HEK293 (cell line): ENCODE data around the gene ZBTB48.
A peak's percentile ranks its signal among the peaks of the same experiment; 100 is the strongest.

Source experiments
- ATF2 ChIP-seq: fragments of 450-650 bp; formaldehyde crosslinking; IDR thresholded peaks from 2 replicates; pipeline ENCODE4 v1.5.1; 2016; ENCODE audit warnings: missing biosample characterization, missing genetic modification characterization, low read depth
- BCL6B ChIP-seq: fragments of 450-650 bp; formaldehyde crosslinking; IDR thresholded peaks from 2 replicates; pipeline ENCODE4 v1.5.1; 2017; ENCODE audit warnings: missing biosample characterization, missing genetic modification characterization
- EGR2 ChIP-seq: fragments of 450-650 bp; formaldehyde crosslinking; IDR thresholded peaks from 2 replicates; pipeline ENCODE4 v1.5.1; 2016; ENCODE audit warnings: low read depth, missing biosample characterization, missing genetic modification characterization
- GLI4 ChIP-seq: fragments of 450-650 bp; formaldehyde crosslinking; IDR thresholded peaks from 2 replicates; pipeline ENCODE4 v1.5.1; 2016; ENCODE audit warnings: missing biosample characterization, missing genetic modification characterization
- KLF10 ChIP-seq: fragments of 450-650 bp; IDR thresholded peaks from 2 replicates; pipeline ENCODE4 v1.5.1; 2018; ENCODE audit warnings: missing biosample characterization, mild to moderate bottlenecking, missing genetic modification characterization
- KLF16 ChIP-seq: fragments of 450-650 bp; formaldehyde crosslinking; IDR thresholded peaks from 2 replicates; pipeline ENCODE4 v1.5.1; 2017; ENCODE audit warnings: missing biosample characterization, missing genetic modification characterization
- KLF7 ChIP-seq: fragments of 450-650 bp; formaldehyde crosslinking; IDR thresholded peaks from 2 replicates; pipeline ENCODE4 v1.5.1; 2016; ENCODE audit warnings: missing biosample characterization, missing genetic modification characterization, borderline replicate concordance
- KLF8 ChIP-seq: fragments of 450-650 bp; formaldehyde crosslinking; IDR thresholded peaks from 2 replicates; pipeline ENCODE4 v1.5.1; 2016; ENCODE audit warnings: missing biosample characterization, missing genetic modification characterization
- KLF9 ChIP-seq: fragments of 450-650 bp; formaldehyde crosslinking; IDR thresholded peaks from 2 replicates; pipeline ENCODE4 v1.5.1; 2016; ENCODE audit warnings: missing biosample characterization, missing genetic modification characterization, low read depth
- SP2 ChIP-seq: fragments of 450-650 bp; formaldehyde crosslinking; IDR thresholded peaks from 2 replicates; pipeline ENCODE4 v1.5.1; 2016; ENCODE audit warnings: missing biosample characterization, missing genetic modification characterization
- TCF7L2 ChIP-seq: IDR thresholded peaks from 2 replicates; pipeline ENCODE4 v1.6.1; 2011; ENCODE audit warnings: low read depth, mild to moderate bottlenecking, inconsistent platforms, low read length, moderate library complexity, borderline replicate concordance
- ZEB2 ChIP-seq: fragments of 450-650 bp; formaldehyde crosslinking; IDR thresholded peaks from 2 replicates; pipeline ENCODE4 v1.5.1; 2016; ENCODE audit warnings: missing biosample characterization, missing genetic modification characterization
- ZIC2 ChIP-seq: fragments of 450-650 bp; formaldehyde crosslinking; IDR thresholded peaks from 2 replicates; pipeline ENCODE4 v1.5.1; 2016; ENCODE audit warnings: missing biosample characterization, missing genetic modification characterization
- ZNF155 ChIP-seq: fragments of 450-650 bp; formaldehyde crosslinking; IDR thresholded peaks from 2 replicates; pipeline ENCODE4 v1.5.1; 2016; ENCODE audit warnings: missing biosample characterization, missing genetic modification characterization
- ZNF2 ChIP-seq: fragments of 450-650 bp; formaldehyde crosslinking; IDR thresholded peaks from 2 replicates; pipeline ENCODE4 v1.5.1; 2016; ENCODE audit warnings: missing biosample characterization, missing genetic modification characterization
- ZNF274 ChIP-seq, 2 experiments: fragments of 200-500 bp in 1 of 2; fragments of 450-650 bp in 1 of 2; sonication (Bioruptor generic) in 1 of 2; formaldehyde crosslinking in 1 of 2; IDR thresholded peaks; 2 replicates each; pipeline versions ENCODE4 v1.5.1 to v1.6.1; 2014 to 2016; ENCODE audit warnings: borderline replicate concordance in 1 of 2, inconsistent platforms in 1 of 2, low read length in 1 of 2, missing biosample characterization in 1 of 2, missing genetic modification characterization in 1 of 2
- ZNF302 ChIP-seq: fragments of 450-650 bp; formaldehyde crosslinking; IDR thresholded peaks from 2 replicates; pipeline ENCODE4 v1.5.1; 2016; ENCODE audit warnings: missing biosample characterization, missing genetic modification characterization, low read depth
- ZNF354C ChIP-seq: fragments of 450-650 bp; formaldehyde crosslinking; IDR thresholded peaks from 2 replicates; pipeline ENCODE4 v1.5.1; 2016; ENCODE audit warnings: missing biosample characterization, missing genetic modification characterization, low read depth, borderline replicate concordance
- ZNF37A ChIP-seq: fragments of 450-650 bp; IDR thresholded peaks from 2 replicates; pipeline ENCODE4 v1.5.1; 2018; ENCODE audit warnings: missing biosample characterization, missing genetic modification characterization
- ZNF423 ChIP-seq: fragments of 450-650 bp; formaldehyde crosslinking; IDR thresholded peaks from 2 replicates; pipeline ENCODE4 v1.5.1; 2016; ENCODE audit warnings: missing biosample characterization, missing genetic modification characterization
- ZNF426 ChIP-seq: fragments of 450-650 bp; formaldehyde crosslinking; IDR thresholded peaks from 2 replicates; pipeline ENCODE4 v1.5.1; 2017; ENCODE audit warnings: missing biosample characterization, missing genetic modification characterization, mild to moderate bottlenecking, inconsistent platforms, moderate library complexity
- ZNF510 ChIP-seq: fragments of 450-650 bp; formaldehyde crosslinking; IDR thresholded peaks from 2 replicates; pipeline ENCODE4 v1.5.1; 2018; ENCODE audit warnings: mild to moderate bottlenecking, missing genetic modification characterization, missing biosample characterization; ENCODE audit not compliant: insufficient replicate concordance
- ZNF561 ChIP-seq: fragments of 450-650 bp; IDR thresholded peaks from 2 replicates; pipeline ENCODE4 v1.5.1; 2018; ENCODE audit warnings: missing biosample characterization, missing genetic modification characterization, borderline replicate concordance
- ZNF600 ChIP-seq: fragments of 450-650 bp; formaldehyde crosslinking; IDR thresholded peaks from 2 replicates; pipeline ENCODE4 v1.5.1; 2016; ENCODE audit warnings: missing biosample characterization, missing genetic modification characterization
- ZNF677 ChIP-seq: fragments of 450-650 bp; IDR thresholded peaks from 2 replicates; pipeline ENCODE4 v1.5.0; 2018; ENCODE audit warnings: missing biosample characterization, mild to moderate bottlenecking, missing genetic modification characterization, moderate library complexity
- ZNF777 ChIP-seq: fragments of 450-650 bp; formaldehyde crosslinking; IDR thresholded peaks from 2 replicates; pipeline ENCODE4 v1.5.1; 2017; ENCODE audit warnings: missing biosample characterization, missing genetic modification characterization, borderline replicate concordance
- ZNF785 ChIP-seq: fragments of 450-650 bp; formaldehyde crosslinking; IDR thresholded peaks from 2 replicates; pipeline ENCODE4 v1.5.1; 2016; ENCODE audit warnings: missing biosample characterization, missing genetic modification characterization
- TF ChIP-seq, protein P1 (sequence below): fragments of 450-650 bp; formaldehyde crosslinking; IDR thresholded peaks from 2 replicates; pipeline ENCODE4 v1.5.1; 2016; ENCODE audit warnings: missing biosample characterization, missing genetic modification characterization
- TF ChIP-seq, protein P2 (sequence below): fragments of 450-650 bp; formaldehyde crosslinking; IDR thresholded peaks from 2 replicates; pipeline ENCODE4 v1.5.1; 2016; ENCODE audit warnings: missing biosample characterization, missing genetic modification characterization
- TF ChIP-seq, protein P3 (sequence below): fragments of 450-650 bp; formaldehyde crosslinking; conservative IDR thresholded peaks from 2 replicates; pipeline ENCODE4 v1.5.1; 2016; ENCODE audit warnings: low read depth, missing biosample characterization, missing genetic modification characterization

The ZBTB48 gene

GRCh38 chr1:6601049-6601922 lies 21.5 kb downstream of the ZBTB48 start (continued):
- no peak for TF ChIP-seq ATF2
- TF ChIP-seq, protein P1, sequence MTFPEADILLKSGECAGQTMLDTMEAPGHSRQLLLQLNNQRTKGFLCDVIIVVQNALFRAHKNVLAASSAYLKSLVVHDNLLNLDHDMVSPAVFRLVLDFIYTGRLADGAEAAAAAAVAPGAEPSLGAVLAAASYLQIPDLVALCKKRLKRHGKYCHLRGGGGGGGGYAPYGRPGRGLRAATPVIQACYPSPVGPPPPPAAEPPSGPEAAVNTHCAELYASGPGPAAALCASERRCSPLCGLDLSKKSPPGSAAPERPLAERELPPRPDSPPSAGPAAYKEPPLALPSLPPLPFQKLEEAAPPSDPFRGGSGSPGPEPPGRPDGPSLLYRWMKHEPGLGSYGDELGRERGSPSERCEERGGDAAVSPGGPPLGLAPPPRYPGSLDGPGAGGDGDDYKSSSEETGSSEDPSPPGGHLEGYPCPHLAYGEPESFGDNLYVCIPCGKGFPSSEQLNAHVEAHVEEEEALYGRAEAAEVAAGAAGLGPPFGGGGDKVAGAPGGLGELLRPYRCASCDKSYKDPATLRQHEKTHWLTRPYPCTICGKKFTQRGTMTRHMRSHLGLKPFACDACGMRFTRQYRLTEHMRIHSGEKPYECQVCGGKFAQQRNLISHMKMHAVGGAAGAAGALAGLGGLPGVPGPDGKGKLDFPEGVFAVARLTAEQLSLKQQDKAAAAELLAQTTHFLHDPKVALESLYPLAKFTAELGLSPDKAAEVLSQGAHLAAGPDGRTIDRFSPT (tag by site-specific recombination), result peak; percentile 86
- no peak for TF ChIP-seq ZNF777
- no peak for TF ChIP-seq KLF8 (tag by site-specific recombination)
- TF ChIP-seq, protein P2, sequence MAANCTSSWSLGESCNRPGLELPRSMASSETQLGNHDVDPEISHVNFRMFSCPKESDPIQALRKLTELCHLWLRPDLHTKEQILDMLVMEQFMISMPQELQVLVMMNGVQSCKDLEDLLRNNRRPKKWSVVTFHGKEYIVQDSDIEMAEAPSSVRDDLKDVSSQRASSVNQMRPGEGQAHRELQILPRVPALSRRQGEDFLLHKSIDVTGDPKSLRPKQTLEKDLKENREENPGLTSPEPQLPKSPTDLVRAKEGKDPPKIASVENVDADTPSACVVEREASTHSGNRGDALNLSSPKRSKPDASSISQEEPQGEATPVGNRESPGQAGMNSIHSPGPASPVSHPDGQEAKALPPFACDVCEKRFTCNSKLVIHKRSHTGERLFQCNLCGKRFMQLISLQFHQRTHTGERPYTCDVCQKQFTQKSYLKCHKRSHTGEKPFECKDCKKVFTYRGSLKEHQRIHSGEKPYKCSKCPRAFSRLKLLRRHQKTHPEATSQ (tag by site-specific recombination), result no peak
- no peak for TF ChIP-seq ZNF2 (tag by site-specific recombination)
- no peak for TF ChIP-seq BCL6B (tag by site-specific recombination)
- TF ChIP-seq ZIC2 (tag by site-specific recombination), result peak; percentile 83
- TF ChIP-seq ZNF677 (tag by site-specific recombination), result no peak
- no peak for TF ChIP-seq ZNF37A
- no peak for TF ChIP-seq ZNF600 (tag by site-specific recombination)
- TF ChIP-seq ZNF302 (tag by site-specific recombination), result no peak
- TF ChIP-seq, protein P3, sequence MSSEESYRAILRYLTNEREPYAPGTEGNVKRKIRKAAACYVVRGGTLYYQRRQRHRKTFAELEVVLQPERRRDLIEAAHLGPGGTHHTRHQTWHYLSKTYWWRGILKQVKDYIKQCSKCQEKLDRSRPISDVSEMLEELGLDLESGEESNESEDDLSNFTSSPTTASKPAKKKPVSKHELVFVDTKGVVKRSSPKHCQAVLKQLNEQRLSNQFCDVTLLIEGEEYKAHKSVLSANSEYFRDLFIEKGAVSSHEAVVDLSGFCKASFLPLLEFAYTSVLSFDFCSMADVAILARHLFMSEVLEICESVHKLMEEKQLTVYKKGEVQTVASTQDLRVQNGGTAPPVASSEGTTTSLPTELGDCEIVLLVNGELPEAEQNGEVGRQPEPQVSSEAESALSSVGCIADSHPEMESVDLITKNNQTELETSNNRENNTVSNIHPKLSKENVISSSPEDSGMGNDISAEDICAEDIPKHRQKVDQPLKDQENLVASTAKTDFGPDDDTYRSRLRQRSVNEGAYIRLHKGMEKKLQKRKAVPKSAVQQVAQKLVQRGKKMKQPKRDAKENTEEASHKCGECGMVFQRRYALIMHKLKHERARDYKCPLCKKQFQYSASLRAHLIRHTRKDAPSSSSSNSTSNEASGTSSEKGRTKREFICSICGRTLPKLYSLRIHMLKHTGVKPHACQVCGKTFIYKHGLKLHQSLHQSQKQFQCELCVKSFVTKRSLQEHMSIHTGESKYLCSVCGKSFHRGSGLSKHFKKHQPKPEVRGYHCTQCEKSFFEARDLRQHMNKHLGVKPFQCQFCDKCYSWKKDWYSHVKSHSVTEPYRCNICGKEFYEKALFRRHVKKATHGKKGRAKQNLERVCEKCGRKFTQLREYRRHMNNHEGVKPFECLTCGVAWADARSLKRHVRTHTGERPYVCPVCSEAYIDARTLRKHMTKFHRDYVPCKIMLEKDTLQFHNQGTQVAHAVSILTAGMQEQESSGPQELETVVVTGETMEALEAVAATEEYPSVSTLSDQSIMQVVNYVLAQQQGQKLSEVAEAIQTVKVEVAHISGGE (tag by site-specific recombination), result no peak
- no peak for TF ChIP-seq ZNF354C (tag by site-specific recombination)
- no peak for TF ChIP-seq GLI4
- no peak for TF ChIP-seq KLF16 (tag by site-specific recombination)
- 0 out of 2 replicates have a peak, but pooled peaks have one; percentile 46 for TF ChIP-seq KLF10
- peak; percentile 66; the same call in 1 of the 2 replicates for TF ChIP-seq ZNF423 (tag by site-specific recombination)
- TF ChIP-seq ZNF510 (tag by site-specific recombination), result no peak
- peak; percentile 7; the same call in 1 of the 2 replicates for TF ChIP-seq KLF9 (tag by site-specific recombination)
- peak; percentile 63 for TF ChIP-seq SP2 (tag by site-specific recombination)
- TF ChIP-seq ZNF426 (tag by site-specific recombination), result no peak
- no peak for TF ChIP-seq EGR2 (tag by site-specific recombination)
- no peak for TF ChIP-seq ZNF785 (tag by site-specific recombination)
- peak; percentile 61 for TF ChIP-seq ZEB2 (tag by site-specific recombination)
- TF ChIP-seq ZNF274 (IDR thresholded peaks at IDR 0.05; ENCODE audit: low read length), result no peak
- TF ChIP-seq ZNF274 (tag by site-specific recombination; IDR thresholded peaks at IDR 0.05; ENCODE audit: borderline replicate concordance), result no peak
- TF ChIP-seq TCF7L2, result no peak
- no peak for TF ChIP-seq KLF7
- peak; percentile 46; the same call in 1 of the 2 replicates for TF ChIP-seq ZNF561 (tag by site-specific recombination)
- TF ChIP-seq ZNF155 (tag by site-specific recombination), result no peak
